ENCODE results near the gene CTIF. TPM values are rescaled to one million over a fixed set of nuclear protein-coding genes. Genes with fewer than 3 reads are reported as not detected.

CTIF gene
- total RNA-seq, 1 donor from 2014 or later, result 72.4 TPM

- intact Hi-C loops (cut with DNase I), result loop anchor here (10.0 kb wide), 1 partner anchor 269 kb away; no protein-coding TSS in a partner anchor
- ATAC-seq (no peak), DNase-seq (peak; percentile 56)
- no peaks in the 10 kb centered on the region for H3K9me3 ChIP-seq
- no peaks in the 10 kb centered on the region for H3K36me3 ChIP-seq
- H3K27me3 ChIP-seq, result no peaks in the 10 kb centered on the region
- H3K4me1 ChIP-seq, result peaks cover 23% of the 10 kb centered on the region
- TF ChIP-seq CTCF (IDR thresholded peaks at IDR 0.05), result no peak
- H3K27ac ChIP-seq, result no peak overlapping the region
- H3K4me3 ChIP-seq, result no peak overlapping the region
Measured at GRCh38 chr18:48675912-48676311, 137.1 kb downstream of the CTIF start.

- Histone ChIP-seq H3K36me3 (no peaks in the 10 kb centered on the region), H3K4me1 (peaks cover 26% of the 10 kb centered on the region), H3K27me3 (no peaks in the 10 kb centered on the region), H3K4me3 (no peak overlapping the region), H3K27ac (no peak overlapping the region), H3K9me3 (no peaks in the 10 kb centered on the region)
- DNase-seq (peak; percentile 63), ATAC-seq (no peak)
- TF ChIP-seq CTCF (IDR thresholded peaks at IDR 0.05), result no peak
- intact Hi-C loops (cut with DNase I), result loop anchor here (10.0 kb wide), 1 partner anchor 268 kb away; no protein-coding TSS in a partner anchor
Measured at GRCh38 chr18:48676346-48676745, 137.5 kb downstream of the CTIF start.

GRCh38 chr18:48676756-48677368 lies 138.0 kb downstream of the CTIF start:
- intact Hi-C loops (cut with DNase I), result loop anchor here (10.0 kb wide), 1 partner anchor 268 kb away; no protein-coding TSS in a partner anchor
- no peak overlapping the region for H3K4me3 ChIP-seq
- no peak overlapping the region for H3K27ac ChIP-seq
- DNase-seq, result peak; percentile 88
- H3K4me1 ChIP-seq, result peaks cover 26% of the 10 kb centered on the region
- no peaks in the 10 kb centered on the region for H3K36me3 ChIP-seq
- no peaks in the 10 kb centered on the region for H3K27me3 ChIP-seq
- TF ChIP-seq CTCF (IDR thresholded peaks at IDR 0.05), result peak; percentile 88
- peak; percentile 64 for ATAC-seq
- no peaks in the 10 kb centered on the region for H3K9me3 ChIP-seq

GRCh38 chr18:48678237-48679115 lies 139.6 kb downstream of the CTIF start:
- H3K27me3 ChIP-seq, result no peaks in the 10 kb centered on the region
- H3K4me1 ChIP-seq, result peaks cover 26% of the 10 kb centered on the region
- no peak for ATAC-seq
- H3K36me3 ChIP-seq, result no peaks in the 10 kb centered on the region
- no peak overlapping the region for H3K27ac ChIP-seq
- no peaks in the 10 kb centered on the region for H3K9me3 ChIP-seq
- intact Hi-C loops (cut with DNase I), result loop anchor here (10.0 kb wide), 1 partner anchor 266 kb away; no protein-coding TSS in a partner anchor
- TF ChIP-seq CTCF (IDR thresholded peaks at IDR 0.05), result no peak
- DNase-seq, result peak; percentile 36
- no peak overlapping the region for H3K4me3 ChIP-seq

GRCh38 chr18:48679236-48679635 lies 140.4 kb downstream of the CTIF start:
- peaks cover 26% of the 10 kb centered on the region for H3K4me1 ChIP-seq
- ATAC-seq (no peak), DNase-seq (no peak)

More at GRCh38 chr18:48679236-48679635, 140.4 kb downstream of the CTIF start:
- no peaks in the 10 kb centered on the region for H3K36me3 ChIP-seq
- no peak for TF ChIP-seq CTCF (IDR thresholded peaks at IDR 0.05)
- H3K9me3 ChIP-seq, result no peaks in the 10 kb centered on the region
- intact Hi-C loops (cut with DNase I), result loop anchor here (10.0 kb wide), 1 partner anchor 266 kb away; no protein-coding TSS in a partner anchor
- no peak overlapping the region for H3K27ac ChIP-seq
- H3K4me3 ChIP-seq, result no peak overlapping the region
- no peaks in the 10 kb centered on the region for H3K27me3 ChIP-seq

Data from upper lobe of right lung (tissue), 1 donor.